Measurements from ENCODE around the gene ZNF549.
A peak's percentile ranks its signal among the peaks of the same experiment; 100 is the strongest.

The ZNF549 gene

GRCh38 chr19:57599377-57599760, 72.2 kb downstream of the ZNF549 start:
- no peak for TF ChIP-seq SIN3A (IDR thresholded peaks at IDR 0.05; ENCODE audit: borderline replicate concordance, insufficient read depth, low read length)
- TF ChIP-seq POLR2AphosphoS5 (IDR thresholded peaks at IDR 0.05; ENCODE audit: low read depth, low read length), result no peak
- TF ChIP-seq, protein P1, sequence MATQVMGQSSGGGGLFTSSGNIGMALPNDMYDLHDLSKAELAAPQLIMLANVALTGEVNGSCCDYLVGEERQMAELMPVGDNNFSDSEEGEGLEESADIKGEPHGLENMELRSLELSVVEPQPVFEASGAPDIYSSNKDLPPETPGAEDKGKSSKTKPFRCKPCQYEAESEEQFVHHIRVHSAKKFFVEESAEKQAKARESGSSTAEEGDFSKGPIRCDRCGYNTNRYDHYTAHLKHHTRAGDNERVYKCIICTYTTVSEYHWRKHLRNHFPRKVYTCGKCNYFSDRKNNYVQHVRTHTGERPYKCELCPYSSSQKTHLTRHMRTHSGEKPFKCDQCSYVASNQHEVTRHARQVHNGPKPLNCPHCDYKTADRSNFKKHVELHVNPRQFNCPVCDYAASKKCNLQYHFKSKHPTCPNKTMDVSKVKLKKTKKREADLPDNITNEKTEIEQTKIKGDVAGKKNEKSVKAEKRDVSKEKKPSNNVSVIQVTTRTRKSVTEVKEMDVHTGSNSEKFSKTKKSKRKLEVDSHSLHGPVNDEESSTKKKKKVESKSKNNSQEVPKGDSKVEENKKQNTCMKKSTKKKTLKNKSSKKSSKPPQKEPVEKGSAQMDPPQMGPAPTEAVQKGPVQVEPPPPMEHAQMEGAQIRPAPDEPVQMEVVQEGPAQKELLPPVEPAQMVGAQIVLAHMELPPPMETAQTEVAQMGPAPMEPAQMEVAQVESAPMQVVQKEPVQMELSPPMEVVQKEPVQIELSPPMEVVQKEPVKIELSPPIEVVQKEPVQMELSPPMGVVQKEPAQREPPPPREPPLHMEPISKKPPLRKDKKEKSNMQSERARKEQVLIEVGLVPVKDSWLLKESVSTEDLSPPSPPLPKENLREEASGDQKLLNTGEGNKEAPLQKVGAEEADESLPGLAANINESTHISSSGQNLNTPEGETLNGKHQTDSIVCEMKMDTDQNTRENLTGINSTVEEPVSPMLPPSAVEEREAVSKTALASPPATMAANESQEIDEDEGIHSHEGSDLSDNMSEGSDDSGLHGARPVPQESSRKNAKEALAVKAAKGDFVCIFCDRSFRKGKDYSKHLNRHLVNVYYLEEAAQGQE (IDR thresholded peaks at IDR 0.05; ENCODE audit: insufficient read depth in 1 of 2, low read depth in 2 of 2, low read length in 2 of 2), result no peak
- no peak for TF ChIP-seq TAF1 (IDR thresholded peaks at IDR 0.05; ENCODE audit: borderline replicate concordance, insufficient read depth, low read length)
- TF ChIP-seq FOXP2 (optimal IDR thresholded peaks at IDR 0.05; ENCODE audit: borderline replicate concordance, extremely low read depth, extremely low read length, insufficient read depth), result no peak

GRCh38 chr19:57599761-57600383, 72.7 kb downstream of the ZNF549 start, which contains the start of gene ZNF530:
TSS of gene ZNF530 (plus strand) at chr19:57599885. CDS start at chr19:57604346, 4,461 bp downstream.
- TF ChIP-seq TAF1 (IDR thresholded peaks at IDR 0.05; ENCODE audit: borderline replicate concordance, insufficient read depth, low read length) (peak; percentile 51; the same call in 1 of the 2 replicates), SIN3A (IDR thresholded peaks at IDR 0.05; ENCODE audit: borderline replicate concordance, insufficient read depth, low read length) (0 out of 2 replicates have a peak, but pooled peaks have one; percentile 87), POLR2AphosphoS5 (IDR thresholded peaks at IDR 0.05; ENCODE audit: low read depth, low read length) (peak; percentile 67), FOXP2 (optimal IDR thresholded peaks at IDR 0.05; ENCODE audit: borderline replicate concordance, extremely low read depth, extremely low read length, insufficient read depth) (peak; percentile 32)
- TF ChIP-seq, protein P1 (IDR thresholded peaks at IDR 0.05; ENCODE audit: insufficient read depth in 1 of 2, low read depth in 2 of 2, low read length in 2 of 2), result no peak

DNA sequence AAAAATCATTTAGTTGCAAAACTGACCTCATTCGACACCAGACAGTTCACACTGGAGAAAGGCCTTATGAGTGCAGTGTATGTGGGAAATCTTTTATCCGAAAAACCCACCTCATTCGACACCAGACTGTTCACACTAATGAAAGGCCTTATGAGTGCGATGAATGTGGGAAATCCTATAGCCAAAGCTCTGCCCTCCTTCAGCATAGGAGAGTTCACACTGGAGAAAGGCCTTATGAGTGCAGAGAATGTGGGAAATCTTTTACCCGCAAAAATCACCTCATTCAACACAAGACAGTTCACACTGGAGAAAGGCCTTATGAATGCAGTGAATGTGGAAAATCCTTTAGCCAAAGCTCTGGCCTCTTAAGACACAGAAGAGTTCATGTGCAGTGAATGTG, 79.8 kb downstream of the ZNF549 start:
- TF ChIP-seq FOXP2 (optimal IDR thresholded peaks at IDR 0.05; ENCODE audit: borderline replicate concordance, extremely low read depth, extremely low read length, insufficient read depth) (no peak), TAF1 (IDR thresholded peaks at IDR 0.05; ENCODE audit: borderline replicate concordance, insufficient read depth, low read length) (no peak)

All from PFSK-1 (cell line).